LHCN-M2 (cell line): Measurements from ENCODE around the gene DCAF11. TPM values are rescaled to one million over a fixed set of nuclear protein-coding genes. Genes with fewer than 3 reads are reported as not detected.

Experiments used
- DNase-seq: peaks from one replicate; pipeline ENCODE4 v3.0.0-alpha.2; 2012; ENCODE audit warnings: low read depth
- total RNA-seq: library from RNA; depleted of rRNA; stranded (reverse); fragments of >200 nt; gene quantifications from 2 replicates; pipeline ENCODE4 v1.2.3, GENCODE V29; 2014

Gene DCAF11
- total RNA-seq, 1 experiment from 2014 or later = 64.6 TPM

- no peak for DNase-seq
These were observed 24.1 kb downstream of the DCAF11 start for GRCh38 chr14:24138396-24139271.

- DNase-seq = no peak
These were observed 24.8 kb downstream of the DCAF11 start for GRCh38 chr14:24139272-24139934.

GRCh38 chr14:24141097-24141880 lies 26.7 kb downstream of the DCAF11 start, which contains the start of gene EMC9:
TSS of gene EMC9 (minus strand) at chr14:24141591. CDS start at chr14:24141304, 287 bp downstream.
- peak; percentile 99 for DNase-seq

DNA sequence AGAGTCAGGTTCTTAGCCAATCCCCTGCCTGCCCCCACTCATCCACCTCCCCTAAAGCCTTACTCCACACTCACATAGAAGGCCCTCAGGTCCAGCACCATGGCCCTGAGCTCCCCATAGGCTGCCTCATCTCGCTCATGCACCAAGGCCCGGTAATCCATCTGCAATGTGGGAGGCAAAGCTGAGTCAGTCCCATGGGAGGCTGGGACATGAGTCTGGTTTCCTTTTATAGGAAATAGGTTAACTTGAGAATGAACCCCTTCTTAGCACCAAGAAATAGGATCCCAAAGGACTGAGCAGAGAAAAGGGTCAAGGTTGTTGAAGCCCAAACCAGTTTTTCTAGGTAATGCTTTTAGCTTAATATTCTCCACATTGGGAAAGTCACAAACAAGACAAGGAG lies 28.9 kb downstream of the DCAF11 start:
- DNase-seq = peak; percentile 79

GRCh38 chr14:24144451-24144850 lies 29.9 kb downstream of the DCAF11 start:
- DNase-seq = no peak

GRCh38 chr14:24145219-24145618 lies 30.6 kb downstream of the DCAF11 start:
- DNase-seq = no peak

DNA sequence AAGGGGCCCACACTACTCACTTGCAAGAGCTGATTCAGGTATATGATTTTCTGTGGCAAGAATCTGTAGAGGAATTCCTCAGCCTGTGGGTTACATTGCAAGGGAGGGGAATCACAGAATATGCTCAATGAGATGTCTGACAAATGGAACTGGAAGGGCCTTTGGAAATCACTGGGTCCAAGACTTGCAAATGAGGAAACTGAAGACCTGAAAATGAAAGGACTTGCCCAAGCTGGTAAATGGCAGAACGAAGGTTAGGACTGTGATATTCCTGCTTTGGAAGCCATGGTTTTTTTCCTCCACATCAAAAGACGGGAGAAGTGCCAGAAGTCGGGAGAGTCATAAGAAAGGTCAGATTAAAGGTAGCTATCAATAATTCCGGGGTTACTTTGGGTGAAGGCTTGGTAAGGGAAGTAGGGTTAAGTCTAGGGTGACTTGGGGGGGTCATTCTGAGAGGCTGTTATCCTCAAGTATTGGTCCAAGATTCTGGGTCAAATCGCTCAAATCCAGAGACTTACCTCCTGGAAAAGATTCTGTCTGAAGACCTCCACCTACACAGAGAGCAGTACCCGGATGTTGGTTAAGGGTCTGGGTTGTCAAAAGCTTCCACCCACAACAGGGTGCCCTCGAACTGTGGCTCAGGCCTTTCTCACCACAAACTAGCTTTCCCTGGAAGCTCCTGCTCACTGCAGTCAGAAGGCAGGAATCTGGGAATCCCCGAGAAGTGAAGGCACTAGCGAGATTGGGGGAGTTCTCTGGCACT lies 31.3 kb downstream of the DCAF11 start:
- no peak for DNase-seq

DNA sequence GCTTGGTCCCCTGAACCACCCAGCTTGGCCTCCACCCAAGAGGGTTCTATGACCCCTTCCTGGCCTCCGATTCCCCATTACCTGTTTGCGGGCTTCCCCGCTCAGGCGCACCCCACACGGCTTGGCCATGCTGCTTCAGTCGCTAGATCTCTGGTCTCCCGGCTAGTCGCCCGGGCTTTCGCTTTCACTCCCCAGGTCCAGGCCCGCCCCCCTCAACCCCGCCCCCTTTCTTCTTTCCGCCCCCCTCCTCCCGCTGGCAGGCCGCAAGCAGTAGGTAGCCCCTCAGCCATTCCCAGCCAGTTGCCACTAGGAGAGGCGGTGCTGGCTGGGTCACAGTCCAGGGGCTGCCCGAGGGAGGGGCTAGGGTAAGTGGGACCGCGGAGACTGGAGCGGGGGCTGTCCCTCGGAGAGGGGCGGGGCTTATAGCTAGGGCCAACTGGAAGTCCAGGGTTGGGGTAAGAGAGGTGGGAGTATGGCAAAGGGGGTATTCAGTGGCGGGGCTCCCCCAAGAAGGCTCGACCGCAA lies 31.9 kb downstream of the DCAF11 start, which contains the start of gene PSME2:
PSME2 (minus strand) TSS at position 158 of the 525 bp plus-strand sequence; CDS start at position 129, 29 bp downstream.
- DNase-seq = peak; percentile 97

DNA sequence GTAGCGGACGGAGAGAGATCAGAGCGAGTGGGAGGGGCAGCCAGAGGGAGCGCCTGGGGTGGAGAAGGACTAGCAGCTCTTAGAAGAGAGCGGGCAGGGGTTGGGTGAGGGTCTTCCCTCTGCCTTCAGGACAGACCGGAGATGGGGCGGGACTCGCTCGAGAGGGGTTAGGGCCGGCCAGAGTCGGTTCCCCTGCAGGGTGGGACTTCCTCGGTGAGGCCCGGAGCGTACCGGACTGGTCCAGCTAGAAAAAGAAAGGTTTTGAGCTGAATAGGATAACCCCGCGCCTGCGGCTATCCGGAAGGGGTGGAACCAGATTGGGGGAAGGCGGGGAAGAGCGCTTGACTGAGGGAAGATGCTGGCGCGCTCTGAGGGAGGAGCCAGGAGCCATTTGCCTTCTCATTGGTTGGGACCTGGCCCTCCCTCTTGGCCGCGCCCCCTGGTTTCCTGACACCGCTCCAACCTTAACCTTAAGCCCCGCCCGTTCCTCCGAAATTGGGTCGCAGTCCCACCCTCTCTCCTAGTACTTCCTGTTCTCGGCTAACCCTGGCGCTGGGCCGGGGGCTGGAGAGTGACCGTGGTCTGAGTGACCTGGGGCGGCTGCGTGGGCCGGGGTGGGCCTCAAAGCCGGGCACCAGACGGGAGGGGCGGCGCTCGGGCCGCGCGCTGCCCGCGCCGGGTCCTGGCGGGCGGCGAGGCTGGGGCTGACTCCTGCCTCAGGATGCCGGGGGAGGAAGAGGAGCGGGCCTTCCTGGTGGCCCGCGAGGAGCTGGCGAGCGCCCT lies 32.6 kb downstream of the DCAF11 start, which contains the start of gene RNF31:
RNF31 (plus strand) TSS at position 521 of the 783 bp plus-strand sequence; CDS start at position 722, 201 bp downstream.
- peak; percentile 97 for DNase-seq

DNA sequence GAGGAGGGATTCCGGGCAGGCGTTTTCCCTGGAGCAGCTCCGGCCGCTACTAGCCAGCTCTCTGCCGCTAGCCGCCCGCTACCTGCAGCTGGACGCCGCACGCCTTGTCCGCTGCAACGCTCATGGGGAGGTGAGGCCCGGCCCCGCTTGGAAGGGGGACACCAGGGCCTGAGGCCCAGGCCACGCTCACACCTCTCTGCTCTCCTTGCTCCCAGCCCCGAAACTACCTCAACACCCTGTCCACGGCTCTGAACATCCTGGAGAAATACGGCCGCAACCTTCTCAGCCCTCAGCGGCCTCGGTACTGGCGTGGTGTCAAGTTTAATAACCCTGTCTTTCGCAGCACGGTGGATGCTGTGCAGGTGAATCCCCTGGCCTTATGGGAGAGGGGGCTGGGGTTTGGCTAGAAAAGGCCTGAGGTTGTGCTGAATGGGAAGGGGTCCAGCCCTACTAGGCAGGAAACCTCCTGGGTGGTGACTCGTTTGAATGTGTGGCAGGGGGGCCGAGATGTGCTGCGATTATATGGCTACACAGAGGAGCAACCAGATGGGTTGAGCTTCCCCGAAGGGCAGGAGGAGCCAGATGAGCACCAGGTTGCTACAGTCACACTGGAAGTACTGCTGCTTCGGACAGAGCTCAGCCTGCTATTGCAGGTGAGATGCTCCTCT lies 33.3 kb downstream of the DCAF11 start:
- DNase-seq = no peak

- no peak for DNase-seq
These were observed 34.9 kb downstream of the DCAF11 start for GRCh38 chr14:24149302-24149969.

DNA sequence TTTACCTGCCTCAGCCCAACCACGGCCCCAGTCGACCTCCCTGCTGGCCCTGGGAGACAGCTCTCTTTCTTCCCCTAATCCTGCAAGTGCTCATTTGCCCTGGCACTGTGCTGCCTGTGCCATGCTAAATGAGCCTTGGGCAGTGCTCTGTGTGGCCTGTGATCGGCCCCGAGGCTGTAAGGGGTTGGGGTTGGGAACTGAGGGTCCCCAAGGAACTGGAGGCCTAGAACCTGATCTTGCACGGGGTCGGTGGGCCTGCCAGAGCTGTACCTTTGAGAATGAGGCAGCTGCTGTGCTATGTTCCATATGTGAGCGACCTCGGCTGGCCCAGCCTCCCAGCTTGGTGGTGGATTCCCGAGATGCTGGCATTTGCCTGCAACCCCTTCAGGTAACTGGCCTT lies 35.5 kb downstream of the DCAF11 start:
- DNase-seq = no peak

DNA sequence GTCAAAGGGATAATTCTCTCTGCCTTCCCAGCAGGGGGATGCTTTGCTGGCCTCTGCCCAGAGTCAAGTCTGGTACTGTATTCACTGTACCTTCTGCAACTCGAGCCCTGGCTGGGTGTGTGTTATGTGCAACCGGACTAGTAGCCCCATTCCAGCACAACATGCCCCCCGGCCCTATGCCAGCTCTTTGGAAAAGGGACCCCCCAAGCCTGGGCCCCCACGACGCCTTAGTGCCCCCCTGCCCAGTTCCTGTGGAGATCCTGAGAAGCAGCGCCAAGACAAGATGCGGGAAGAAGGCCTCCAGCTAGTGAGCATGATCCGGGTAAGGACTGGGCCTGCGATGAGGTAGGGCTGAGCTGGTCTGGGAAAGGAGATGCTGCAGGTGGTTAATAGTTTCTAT lies 36.0 kb downstream of the DCAF11 start:
- no peak for DNase-seq

DNA sequence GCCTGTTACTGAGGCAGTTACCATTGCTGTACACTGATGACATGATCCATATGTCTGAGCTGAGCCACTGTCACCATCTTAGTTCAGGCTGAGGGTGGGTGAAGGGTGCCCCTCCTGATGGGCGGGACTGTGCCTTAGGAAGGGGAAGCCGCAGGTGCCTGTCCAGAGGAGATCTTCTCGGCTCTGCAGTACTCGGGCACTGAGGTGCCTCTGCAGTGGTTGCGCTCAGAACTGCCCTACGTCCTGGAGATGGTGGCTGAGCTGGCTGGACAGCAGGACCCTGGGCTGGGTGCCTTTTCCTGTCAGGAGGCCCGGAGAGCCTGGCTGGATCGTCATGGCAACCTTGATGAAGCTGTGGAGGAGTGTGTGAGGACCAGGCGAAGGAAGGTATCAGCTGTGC lies 36.4 kb downstream of the DCAF11 start:
- DNase-seq = no peak

DNA sequence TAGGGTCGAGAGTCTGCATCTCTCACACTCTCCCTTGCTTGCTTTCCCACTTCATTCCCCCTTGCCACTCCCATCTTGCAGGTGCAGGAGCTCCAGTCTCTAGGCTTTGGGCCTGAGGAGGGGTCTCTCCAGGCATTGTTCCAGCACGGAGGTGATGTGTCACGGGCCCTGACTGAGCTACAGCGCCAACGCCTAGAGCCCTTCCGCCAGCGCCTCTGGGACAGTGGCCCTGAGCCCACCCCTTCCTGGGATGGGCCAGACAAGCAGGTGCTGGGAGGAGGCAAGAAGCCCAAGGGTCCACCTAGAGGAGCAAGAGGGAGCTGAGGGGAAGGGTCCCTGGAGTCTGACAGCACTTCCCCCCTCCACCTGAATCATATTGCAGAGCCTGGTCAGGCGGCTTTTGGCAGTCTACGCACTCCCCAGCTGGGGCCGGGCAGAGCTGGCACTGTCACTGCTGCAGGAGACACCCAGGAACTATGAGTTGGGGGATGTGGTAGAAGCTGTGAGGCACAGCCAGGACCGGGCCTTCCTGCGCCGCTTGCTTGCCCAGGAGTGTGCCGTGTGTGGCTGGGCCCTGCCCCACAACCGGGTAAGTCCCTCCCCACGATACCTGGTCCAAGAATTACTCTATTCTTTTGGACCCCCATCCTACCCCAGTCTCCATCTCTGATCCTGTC lies 37.0 kb downstream of the DCAF11 start:
- no peak for DNase-seq

DNA sequence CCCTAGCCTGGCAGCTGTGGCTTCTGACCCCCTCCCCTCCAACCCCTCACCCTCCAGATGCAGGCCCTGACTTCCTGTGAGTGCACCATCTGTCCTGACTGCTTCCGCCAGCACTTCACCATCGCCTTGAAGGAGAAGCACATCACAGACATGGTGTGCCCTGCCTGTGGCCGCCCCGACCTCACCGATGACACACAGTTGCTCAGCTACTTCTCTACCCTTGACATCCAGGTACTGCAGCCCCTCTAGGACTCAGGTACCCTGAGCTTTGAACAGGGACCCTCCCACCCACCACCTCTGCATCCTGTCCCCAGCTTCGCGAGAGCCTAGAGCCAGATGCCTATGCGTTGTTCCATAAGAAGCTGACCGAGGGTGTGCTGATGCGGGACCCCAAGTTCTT lies 40.5 kb downstream of the DCAF11 start:
- no peak for DNase-seq

- no peak for DNase-seq
These were observed 42.3 kb downstream of the DCAF11 start for GRCh38 chr14:24156840-24157239.

GRCh38 chr14:24157331-24157730 lies 42.8 kb downstream of the DCAF11 start:
- no peak for DNase-seq
